Posterior cingulate gyrus (tissue), 11 donors: ENCODE data around the gene TBCE.

Source experiments
- DNase-seq, 10 donors: peaks; one replicate each; pipeline versions ENCODE4 v3.0.0 to v3.0.0-alpha.2; 2020 to 2021; ENCODE audit warnings: mixed read lengths in 3 of 10
- intact Hi-C: fragments of 100-400 bp; cut with DNase I; formaldehyde crosslinking; loops from one replicate; pipeline ENCODE4 v1.15.1; 2023

Gene TBCE

DNA sequence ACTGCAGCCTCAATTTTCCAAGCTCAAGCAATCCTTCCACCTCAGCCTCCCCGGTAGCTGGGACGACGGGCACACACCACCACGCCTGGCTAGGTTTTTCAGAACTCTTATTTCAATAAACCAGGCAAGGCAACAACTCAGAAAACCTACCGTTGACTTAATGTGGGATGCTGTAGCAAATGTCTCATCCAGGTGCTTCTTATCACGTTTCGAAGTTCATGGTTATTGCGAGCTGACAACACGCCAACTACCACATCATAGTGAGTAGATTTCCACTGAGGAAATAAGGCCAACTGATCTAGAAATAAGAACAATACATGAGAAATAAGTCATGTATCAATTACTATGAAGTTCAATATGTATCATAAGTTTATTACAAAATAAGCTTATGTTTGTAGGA lies 127.3 kb downstream of the TBCE start:
- no peak for DNase-seq
- intact Hi-C loops = no loop called here

DNA sequence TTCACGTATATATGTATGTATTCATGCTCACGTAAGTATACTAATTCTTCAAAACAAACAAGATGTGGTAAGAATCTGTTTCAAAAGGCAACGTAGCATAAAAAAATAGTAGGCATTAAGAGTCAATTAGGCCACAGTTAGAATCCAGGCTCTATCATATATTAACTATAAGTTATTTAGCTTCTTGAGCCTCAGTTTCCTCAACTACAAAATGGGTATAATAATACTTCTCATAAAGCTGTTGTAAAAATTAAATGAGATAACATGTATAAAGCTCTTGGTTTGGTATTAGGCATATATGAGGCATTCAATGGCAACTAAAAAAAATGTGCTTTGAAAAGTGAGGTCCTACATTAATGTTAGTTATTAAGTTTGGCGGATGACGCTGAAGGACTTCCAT lies 127.8 kb downstream of the TBCE start:
- intact Hi-C loops = no loop called here
- no peak for DNase-seq

DNA sequence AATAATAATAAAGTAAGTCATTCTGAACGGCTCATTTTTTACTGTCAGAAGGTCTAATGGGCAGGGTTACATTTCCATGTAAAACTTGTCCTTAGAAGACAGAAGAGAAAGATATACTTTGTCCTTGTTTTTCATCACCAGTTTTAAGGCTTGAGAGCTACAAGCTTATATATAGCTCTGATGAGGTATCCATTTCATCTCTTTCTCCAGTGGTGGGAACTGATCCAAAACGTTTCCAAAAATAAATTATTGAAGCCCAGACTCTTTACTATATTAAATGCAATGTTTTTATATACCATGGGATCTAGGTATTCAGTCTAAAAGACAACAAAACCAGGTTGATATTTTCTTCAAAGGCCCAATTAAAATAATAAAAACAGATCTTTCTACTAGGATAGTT lies 128.3 kb downstream of the TBCE start:
- DNase-seq = no peak
- intact Hi-C loops = no loop called here

GRCh38 chr1:235500971-235501540 lies 133.8 kb downstream of the TBCE start:
- intact Hi-C loops = loop anchor here (5.0 to 10.0 kb wide), 4 partner anchors 174 to 364 kb away; partner anchors contain the start of genes ARID4B, GGPS1, LYST and RBM34
- no peak for DNase-seq
